Right lobe of liver (tissue), 4 donors: ENCODE results near the gene ENOX1.

Experiments used
- POLR2A ChIP-seq: fragments of 450-650 bp; IDR thresholded peaks from one replicate; pipeline ENCODE4 v1.6.1; 2017; ENCODE audit warnings: antibody characterized with exemption, mild to moderate bottlenecking
- TF ChIP-seq, protein P1 (sequence below), 4 donors: fragments of 200-600 bp in 3 of 4; fragments of 450-650 bp in 1 of 4; IDR thresholded peaks; one replicate each; pipeline versions ENCODE4 v1.5.1 to v1.8.0; 2016 to 2022; ENCODE audit warnings: antibody characterized with exemption in 4 of 4, mild to moderate bottlenecking in 2 of 4
- donor health status: DM: no; HTN: no; CAD: no.
- donor health status: DM: no; HTN: no; CAD: no.
- donor health status: DM: no; HTN: yes; CAD: no.

DNA sequence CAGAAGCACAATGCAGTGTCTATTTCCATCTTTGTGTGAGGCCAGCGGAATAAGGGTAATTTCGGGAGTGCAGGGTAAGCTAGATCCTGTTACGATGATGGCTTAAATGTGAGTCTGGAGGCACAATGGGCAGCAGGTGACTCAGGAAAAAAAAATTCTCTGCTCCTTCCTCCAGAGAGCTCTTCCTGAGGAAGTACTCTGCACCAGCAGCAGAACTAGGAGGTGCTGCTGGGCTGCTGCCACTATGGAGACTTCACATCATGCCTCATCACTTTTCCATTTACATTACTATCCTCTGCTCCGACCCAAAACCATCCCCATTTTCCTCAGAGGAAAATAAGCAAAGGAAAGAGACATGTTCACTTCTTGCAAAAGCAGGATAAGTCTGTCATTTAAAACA is 481.4 kb downstream of the ENOX1 start:
- TF ChIP-seq POLR2A, result no peak
- TF ChIP-seq, protein P1, sequence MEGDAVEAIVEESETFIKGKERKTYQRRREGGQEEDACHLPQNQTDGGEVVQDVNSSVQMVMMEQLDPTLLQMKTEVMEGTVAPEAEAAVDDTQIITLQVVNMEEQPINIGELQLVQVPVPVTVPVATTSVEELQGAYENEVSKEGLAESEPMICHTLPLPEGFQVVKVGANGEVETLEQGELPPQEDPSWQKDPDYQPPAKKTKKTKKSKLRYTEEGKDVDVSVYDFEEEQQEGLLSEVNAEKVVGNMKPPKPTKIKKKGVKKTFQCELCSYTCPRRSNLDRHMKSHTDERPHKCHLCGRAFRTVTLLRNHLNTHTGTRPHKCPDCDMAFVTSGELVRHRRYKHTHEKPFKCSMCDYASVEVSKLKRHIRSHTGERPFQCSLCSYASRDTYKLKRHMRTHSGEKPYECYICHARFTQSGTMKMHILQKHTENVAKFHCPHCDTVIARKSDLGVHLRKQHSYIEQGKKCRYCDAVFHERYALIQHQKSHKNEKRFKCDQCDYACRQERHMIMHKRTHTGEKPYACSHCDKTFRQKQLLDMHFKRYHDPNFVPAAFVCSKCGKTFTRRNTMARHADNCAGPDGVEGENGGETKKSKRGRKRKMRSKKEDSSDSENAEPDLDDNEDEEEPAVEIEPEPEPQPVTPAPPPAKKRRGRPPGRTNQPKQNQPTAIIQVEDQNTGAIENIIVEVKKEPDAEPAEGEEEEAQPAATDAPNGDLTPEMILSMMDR (IDR thresholded peaks at IDR 0.05), result no peak
